HG02798 (cell line): ENCODE results near the gene SLC7A7.
"Not testable (repeated sequence)": the region's sequence is repeated elsewhere in the genome, so short reads cannot be mapped to it uniquely, and the experiment has no call there.

ENCODE experiments used
- ATAC-seq: cut with Tn5 transposase; IDR thresholded peaks from one replicate; pipeline ENCODE4 v1.9.1; 2021; ENCODE audit warnings: mild to moderate bottlenecking; ENCODE audit not compliant: unreplicated experiment, poor library complexity

Gene SLC7A7

DNA sequence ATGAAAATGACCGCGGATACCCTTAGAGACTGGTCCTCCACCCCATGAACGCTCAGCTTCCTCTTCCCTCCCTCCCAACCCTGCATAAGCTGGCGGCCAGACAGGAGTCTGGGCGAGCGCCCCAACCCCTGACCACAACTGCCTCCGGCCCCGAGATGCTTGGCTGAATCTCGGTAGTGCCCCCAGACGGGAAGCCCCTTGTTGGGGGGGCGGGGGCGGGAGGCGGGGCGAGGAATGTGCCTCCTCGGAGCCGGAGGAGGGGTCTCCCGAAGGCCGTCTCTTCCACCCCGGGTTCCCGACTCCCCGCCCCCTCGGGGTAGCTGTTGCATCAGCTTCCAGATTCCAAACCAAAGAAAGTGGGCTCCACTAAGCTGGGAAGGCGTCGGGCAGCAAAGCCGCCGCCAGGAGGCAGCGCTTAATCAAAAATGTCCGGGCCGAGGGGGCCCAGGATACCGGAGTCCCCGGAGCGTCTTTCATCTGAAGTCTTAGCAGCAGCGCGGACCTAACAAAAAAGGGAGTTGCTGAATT is 7.4 kb upstream of the SLC7A7 start:
- peak; percentile 47 for ATAC-seq

DNA sequence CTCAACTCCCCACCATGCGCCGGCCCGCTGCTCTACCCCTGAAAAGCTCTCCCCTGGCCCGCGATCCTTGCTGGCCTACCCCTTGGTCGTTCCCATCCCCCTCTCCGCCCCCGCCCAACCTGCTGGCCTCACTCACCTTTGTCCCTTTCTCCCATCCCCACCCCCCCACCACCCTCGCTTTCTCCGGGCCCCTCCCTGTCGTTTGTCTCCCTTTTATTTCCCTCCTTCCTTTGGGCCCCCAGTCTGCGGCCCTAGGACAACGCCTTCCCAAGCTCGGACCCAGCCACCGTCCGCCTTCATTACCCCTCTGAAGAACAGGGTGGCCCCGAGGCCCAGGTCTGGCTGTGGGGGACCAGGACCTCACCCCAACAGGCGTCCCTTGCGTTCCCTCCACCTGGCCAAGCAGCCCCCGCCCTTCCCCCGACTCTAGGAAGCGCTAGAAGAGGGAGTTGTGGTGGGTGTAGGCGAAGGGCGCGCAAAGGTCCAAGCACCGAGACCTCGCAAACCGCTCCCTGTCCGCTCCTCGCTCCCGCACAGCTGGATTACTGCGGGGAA is 6.9 kb upstream of the SLC7A7 start:
- ATAC-seq: no peak

DNA sequence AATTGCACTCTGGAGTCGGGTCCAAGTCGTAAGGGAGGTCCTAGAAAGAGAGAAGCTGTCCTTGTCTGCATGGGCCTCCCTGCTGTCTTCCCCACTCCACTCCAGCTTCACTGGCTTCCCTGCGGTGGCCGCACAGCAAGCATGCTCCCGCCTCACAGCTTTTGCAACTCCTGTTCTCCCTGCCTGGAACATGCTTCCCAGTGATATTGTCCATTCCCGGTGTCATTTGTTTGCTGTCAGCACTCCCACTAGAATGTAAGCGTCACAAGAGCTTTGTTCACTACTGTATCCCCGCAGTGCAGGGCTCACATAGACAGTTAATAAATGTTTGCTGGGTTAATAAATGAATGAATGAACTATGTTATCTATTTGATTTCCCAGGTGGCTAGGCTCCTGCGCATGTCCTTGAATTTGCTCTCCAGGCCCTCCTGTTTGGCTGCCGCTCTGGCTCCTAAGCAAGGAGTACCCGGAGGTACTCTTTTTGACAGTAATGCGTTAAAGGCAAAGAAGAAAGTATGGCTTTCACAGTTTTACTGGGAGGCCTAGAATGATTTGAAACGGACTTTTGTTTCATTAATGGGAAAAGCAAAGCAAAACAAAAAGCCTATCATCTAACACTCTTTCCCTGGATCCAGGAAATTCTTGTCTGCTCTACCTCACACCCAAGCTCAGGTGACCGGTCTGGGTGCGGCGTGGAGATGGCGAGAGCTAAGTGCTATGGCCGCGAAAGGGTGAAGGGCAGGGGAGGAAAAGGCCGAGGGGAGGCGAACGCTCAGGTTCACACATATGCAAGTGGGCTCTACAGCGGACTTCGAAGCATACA is 6.2 kb upstream of the SLC7A7 start:
- ATAC-seq: no peak

DNA sequence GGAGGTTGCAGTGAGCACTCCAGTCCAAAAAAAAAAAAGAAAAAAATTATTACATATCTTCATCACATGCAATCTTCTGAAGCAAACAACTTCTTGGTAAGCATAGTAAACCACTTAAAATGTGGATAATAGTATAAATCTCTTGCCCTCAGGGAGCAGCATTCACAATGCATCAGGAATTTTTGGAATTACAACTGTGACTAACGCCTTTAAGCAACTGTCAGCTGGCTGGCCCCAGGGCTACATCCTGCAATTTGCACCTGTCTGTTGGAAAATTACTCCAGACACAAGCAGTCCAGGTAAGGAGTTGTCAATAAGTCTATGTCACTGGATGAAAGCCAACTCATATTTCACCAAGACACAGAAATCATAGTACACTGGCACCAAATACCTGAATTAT is 5.5 kb upstream of the SLC7A7 start:
- ATAC-seq: no peak

DNA sequence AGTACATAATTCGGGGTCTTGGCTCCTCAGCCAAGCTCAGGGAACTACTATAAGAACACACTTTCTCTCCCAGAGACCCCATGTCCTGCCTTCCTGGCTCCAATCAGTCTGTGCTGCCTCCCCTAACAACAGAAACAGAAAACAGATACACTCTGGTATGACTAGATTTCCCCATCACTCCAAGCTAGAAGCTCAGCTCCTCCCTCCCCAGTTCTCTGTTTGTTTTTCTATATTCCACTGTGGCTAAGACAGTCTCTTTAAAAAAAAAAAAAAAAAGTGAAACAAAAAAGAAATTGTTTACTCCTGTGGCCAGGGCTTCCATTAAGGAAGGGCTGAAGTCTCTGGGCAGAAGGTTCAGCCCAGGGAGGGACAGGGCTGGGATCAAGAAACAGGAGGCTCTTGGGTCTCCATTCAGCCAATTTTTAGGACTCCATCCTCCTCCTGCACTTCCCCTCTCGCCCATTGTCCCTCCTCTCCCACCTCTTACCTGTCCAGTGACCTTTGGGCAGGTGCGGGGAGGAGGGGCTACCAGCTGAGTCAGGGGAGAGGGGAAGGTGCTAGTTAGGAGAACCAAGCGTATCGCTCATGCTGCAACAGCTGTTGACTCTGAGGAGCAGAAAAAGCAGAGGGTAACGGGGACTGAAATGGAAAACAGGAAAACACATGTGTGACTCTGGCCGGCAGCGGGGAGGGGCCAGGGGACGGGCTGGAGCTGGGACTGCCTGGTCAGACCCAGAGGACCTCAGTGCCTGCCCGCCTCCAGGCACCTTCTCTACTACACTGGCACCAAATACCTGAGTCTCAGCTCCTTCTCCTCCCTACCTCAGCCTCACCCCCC is 4.1 kb upstream of the SLC7A7 start:
- peak; percentile 45 for ATAC-seq

DNA sequence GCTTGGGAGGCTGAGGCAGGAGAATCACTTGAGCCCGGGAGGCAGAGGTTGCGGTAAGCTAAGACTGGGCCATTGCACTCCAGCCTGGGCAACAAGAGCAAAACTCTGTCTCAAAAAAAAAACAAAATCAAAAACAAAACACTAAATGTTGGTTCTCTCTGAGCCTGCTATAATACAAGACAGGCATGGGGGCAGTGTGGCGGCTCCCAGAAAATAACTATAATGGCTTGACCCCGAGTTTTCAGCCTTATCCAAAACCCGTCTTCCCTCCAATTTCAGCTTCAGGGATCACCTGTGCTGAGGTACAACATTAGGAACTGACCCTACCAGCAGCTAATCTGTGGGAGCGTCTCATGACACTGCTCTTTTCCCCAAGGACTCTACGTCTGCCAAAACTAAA is 862 bp downstream of the SLC7A7 start:
- ATAC-seq: no peak

DNA sequence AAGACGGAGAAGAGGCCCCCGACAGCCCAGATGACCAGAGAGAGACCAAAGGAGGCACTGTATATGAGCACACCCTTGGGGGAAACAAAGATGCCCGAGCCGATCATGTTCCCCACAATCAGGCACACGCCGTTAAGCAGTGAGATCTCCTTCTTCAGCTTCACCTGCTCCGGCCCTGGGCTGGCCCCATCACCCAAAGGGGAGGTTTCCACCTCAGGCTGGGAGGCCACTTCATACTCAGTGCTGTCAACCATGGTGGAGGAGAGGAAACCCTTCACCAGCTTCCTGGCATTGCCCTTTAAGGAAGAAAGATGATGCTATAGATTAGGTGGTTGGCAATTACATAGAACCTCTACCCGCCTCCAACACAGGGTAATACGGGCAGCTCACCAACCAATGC is 2.1 kb downstream of the SLC7A7 start:
- ATAC-seq: no peak

DNA sequence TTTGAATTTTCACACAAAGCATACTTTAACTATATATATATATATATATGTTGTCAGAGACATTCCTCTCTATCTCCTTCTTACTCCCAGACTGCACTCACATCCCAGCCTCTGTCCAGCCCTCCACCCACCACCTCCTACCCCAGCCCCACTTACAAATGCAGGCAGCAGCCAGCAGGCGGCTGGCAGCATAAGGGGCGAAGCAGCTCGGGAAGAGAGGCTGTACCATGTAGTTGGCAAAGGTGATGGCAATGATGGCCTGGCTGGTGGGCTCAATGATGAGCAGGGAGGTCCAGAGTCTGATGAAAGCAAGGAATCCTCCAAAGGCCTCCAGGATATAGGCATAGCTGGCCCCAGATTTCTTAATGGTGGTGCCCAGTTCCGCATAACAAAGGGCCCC is 2.5 kb downstream of the SLC7A7 start:
- no peak for ATAC-seq

DNA sequence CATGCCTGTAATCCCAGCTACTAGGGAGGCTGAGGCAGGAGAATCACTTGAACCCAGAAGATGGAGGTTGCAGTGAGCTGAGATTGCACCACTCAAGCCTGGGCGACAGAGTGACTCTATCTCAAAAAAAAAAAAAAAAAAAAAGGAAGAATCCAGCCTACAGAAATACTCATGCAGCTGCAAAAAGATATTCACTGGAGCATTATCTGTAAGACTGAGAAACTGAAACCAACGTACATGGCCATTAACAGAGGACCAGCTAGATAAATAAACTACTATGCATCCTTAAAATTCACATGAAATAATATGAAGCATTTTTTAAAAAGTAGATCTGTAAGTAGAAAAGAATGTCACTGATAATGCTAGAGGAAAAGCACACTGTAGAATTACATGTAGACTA is 3.5 kb downstream of the SLC7A7 start:
- ATAC-seq: no peak

DNA sequence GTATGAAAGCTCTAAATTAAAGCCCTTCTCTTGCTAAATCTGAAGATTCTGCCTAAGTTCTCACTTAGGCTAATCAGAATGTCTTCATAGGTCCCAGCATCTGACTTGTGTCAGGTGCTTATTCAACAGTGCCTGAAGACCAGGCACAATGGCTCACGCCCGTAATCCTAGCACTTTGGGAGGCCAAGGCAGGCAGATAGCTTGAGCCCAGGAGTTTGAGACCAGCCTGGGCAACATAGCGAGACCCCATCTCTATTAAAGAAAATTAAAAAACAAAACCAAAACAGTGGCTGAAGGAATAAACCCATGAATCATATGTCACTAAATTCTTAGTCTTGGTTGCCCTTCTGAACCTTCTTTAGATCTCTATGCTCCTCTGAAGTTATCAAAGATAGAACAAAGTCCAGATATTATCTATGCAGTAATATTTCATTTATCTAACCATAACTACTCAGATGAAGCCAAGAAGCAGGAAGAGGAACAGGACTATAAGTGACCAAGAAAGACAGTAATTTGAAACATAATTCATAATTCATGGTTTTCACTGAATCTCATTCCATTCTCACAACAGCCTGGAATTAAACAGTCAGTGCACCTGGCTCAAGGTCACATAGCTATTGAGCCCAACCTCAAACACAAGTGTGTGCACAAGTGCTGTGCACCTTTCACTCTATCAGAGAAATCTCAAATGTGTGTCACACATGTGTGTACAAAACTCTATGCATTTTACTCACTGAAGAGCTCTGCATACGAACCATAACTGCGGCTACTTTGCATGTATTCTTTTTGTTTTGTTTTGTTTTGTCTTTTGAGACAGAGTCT is 6.6 kb downstream of the SLC7A7 start:
- no peak for ATAC-seq

DNA sequence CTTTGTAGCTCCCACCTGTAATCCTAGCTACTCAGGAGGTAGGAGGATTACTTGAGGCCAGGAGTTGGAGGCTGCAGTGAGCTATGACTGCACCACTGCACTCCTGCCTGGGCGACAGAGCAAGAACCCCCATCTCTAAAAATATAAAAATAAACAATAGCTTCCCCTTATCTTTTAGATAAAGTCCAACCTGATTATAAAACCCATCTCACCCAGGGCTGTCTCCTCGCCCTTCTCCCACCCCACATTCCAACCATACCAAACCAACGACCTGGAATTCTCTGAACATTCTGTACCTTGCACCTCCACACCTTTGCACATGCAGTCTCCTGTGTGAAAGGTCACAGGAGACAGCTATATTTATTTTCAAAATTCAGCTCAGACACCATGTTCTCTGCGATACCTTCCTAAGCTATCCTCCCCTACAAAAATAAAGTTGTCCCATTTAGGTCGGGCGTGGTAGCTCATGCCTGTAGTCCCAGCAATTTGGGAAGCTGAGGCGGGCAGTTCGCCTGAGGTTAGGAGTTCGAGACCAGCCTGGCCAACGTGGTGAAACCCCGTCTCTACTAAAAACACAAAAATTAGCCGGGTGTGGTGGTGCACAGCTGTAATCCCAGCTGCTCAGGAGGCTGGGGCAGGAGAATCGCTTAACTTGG is 7.7 kb downstream of the SLC7A7 start:
- no peak for ATAC-seq

DNA sequence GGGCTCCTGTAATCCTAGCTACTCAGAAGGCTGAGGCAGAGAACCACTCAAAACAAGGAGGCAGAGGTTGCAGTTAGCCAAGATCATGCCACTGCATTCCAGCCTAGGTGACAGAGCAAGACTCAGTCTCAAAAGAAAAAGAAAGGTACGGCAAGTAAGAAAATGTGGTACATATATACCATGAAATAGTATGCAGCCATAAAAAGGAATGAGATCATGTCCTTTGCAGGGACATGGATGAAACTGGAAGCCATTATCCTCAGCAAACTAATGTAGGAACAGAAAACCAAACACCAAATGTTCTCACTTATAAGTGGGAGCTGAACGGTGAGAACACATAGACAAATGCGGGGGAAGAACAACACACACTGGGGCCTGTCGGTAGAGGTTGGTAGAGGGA is 10.0 kb downstream of the SLC7A7 start:
- not testable (repeated sequence) for ATAC-seq

DNA sequence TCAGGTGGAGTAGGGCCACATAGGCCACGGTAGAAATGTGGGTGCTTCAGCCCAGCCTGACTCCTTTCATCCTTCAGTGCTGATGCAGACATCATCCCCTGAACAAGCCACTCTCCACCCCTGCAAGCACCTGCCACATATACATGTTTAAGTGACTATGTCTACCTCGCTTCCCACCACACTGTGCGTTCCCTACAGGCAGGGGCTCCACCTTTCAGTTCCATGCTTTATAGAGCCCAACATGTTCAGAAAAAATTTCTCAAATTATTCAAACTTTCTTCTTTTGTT is 11.6 kb downstream of the SLC7A7 start:
- peak; percentile 47 for ATAC-seq

DNA sequence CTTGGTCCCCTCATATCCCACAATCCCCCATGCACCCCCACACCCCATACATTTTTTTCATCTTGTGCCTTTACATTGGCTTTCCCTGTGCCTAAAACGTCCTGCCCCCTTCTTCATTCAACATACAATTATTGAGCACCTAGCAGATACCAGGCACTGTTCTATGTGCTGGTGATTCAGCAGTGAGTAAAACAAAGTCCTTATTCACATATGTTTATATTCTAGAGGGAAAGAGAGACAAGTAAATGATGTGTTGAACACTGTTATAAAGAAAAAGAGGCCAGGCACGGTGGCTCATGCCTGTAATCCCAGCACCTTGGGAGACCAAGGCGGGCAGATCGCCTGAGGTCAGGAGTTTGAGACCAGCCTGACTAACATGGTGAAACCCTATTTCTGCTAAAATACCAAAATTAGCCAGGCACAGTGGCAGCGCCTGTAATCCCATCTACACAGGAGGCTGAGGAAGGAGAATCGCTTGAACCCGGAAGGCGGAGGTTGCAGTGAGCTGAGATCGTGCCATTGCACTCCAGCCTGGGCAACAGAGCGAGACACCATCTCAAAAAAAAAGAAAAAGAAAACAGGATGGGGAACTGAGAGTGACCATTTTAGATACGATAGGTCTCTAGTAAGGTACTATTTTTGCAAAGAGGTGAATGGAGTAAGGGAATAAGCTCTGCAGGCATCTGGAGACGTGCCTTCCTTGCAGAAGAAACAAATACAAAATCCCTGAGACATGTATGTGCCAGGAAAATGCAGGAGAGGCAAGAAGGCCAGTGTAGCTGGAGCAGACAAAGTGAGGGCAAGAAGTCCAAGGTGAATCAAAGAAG is 12.2 kb downstream of the SLC7A7 start:
- ATAC-seq: peak; percentile 46

DNA sequence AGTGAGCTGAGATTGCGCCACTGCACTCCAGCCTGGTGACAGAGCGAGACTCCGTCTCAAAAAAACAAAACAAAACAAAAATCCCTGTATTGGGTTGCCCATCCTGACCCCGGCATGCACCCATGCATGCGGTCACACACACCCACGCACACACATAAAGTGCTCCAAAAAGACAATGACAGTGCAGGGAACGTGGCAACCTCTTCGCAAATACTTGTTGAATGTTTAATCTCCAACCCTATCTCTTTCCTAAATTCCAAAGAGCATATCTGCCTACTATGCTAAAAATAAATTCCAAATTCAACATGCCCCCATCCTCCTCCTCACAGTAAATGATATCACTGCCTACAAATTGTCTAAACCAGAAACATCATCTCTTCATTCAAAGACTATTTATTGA is 13.5 kb downstream of the SLC7A7 start:
- ATAC-seq: no peak

DNA sequence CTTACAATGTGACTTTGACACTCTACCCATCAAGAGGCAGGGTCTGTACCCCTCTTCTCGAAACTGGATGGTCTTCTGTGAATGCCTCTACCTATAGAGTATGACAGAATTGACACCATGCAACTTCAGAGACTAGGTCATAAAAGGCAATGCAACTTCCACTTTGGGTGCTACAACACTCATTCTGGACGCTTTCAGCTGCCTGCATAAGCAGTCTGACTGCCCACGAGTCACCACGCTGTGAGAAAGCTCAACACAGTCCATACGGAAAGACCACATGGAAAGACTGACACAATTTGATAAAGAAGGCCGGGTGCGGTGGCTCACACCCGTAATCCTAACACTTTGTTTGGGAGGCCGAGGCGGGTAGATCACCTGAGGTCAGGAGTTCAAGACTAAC is 14.9 kb downstream of the SLC7A7 start:
- ATAC-seq: no peak

DNA sequence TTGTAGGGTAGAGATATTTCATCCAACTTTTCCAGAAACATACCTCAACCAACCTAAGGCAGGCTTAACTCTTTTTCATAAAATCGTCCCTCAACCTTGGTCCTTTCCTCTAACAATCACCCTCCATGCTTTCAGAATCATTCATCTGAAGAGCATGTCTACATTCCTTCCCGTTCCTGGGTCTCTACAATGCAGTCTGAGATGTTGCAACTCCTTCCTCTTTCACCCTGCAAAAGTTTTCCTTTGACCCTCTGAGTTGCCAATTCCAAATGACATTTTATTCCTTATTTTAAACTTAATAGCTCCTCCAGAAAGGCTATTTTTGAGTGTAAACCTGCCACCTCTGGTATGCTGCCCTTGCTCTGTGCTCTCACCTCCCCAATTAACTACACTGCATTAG is 16.7 kb downstream of the SLC7A7 start:
- ATAC-seq: no peak

DNA sequence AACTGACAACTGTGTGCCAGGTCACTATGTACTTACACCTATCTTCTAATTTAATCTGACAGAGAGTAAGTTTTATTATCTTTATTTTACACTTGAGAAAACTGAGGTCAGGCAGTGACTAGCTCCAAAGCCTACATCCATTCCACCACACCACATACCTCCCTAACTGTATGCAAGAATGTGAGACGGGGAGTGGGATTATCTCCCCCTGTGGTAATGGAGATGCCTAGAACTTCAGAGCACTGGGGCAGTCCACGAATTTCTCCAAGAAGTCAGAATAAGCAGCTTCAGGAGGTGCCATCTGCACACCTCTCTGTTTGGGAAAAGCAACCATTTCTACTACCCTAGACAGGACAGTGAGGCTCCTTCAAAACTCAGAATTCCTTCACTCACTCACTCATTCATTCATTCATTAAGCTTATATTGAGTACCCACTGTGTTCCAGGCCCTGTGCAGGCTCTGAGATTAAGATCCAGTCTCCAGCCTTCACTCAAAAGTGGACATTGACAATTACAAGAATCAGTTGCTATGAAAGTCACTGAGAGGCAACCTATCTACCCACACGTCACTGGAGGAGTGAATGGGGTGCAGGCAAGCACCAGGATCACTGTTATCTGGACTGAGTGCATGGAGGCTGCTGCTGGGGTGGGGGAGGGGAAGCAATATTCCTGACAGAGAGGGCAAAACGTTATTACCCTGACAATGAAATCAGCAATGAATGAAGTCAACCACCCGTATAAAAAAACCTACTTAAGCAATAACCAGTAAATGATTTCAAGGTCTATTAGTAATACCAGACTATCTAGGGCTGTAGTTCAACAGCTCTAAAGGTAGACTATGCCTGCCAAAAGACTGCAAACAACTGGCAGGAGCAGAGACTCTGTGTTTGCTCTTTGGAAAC is 18.0 kb downstream of the SLC7A7 start:
- no peak for ATAC-seq
